HepG2 (cell line): ENCODE data around the gene TXNDC11. TPM values are rescaled to one million over a fixed set of nuclear protein-coding genes. Genes with fewer than 3 reads are reported as not detected.

Experiments
- ATAC-seq: fragments of 200-7000 bp; cut with Tn5 transposase; 3 replicates; pipeline ENCODE4 v1.9.1; 2020; ENCODE audit warnings: mild to moderate bottlenecking, moderate library complexity
- BruUV-seq: library from RNA; stranded (reverse); fragments of 400-500 nt; replicated peaks from 2 replicates; lab custom pipeline; 2021; lab: Mats Ljungman, UMichigan
- CTCF ChIA-PET: fragments of 300-600 bp; formaldehyde crosslinking; extraction: SDS; loops from one replicate; lab custom pipeline; 2021; ENCODE audit warnings: low total read pairs, inconsistent platforms, low intra/inter-chr PET ratio; lab: Yijun Ruan, JAX
- POLR2A ChIA-PET: fragments of 350-600 bp; sonication (Branson Sonifier 250); formaldehyde crosslinking; loops from one replicate; lab custom pipeline; 2020; ENCODE audit warnings: antibody characterized with exemption, inconsistent platforms; lab: Yijun Ruan, JAX
- DNase-seq: peaks from one replicate; pipeline ENCODE4 v3.0.0-alpha.2; 2015; ENCODE audit warnings: low spot score
- FAIRE-seq: peaks from 3 replicates; lab custom pipeline; 2011; peaks lifted over from hg19 to GRCh38; lab: Jason Lieb, UNC
- H2AFZ ChIP-seq: one replicate; pipeline ENCODE4 v1.6.1; 2011; ENCODE audit warnings: low read length, inconsistent platforms
- H3K27ac ChIP-seq: fragments of 300-600 bp; 3 replicates; pipeline ENCODE4 v1.8.0; 2011; ENCODE audit warnings: mixed run types, mild to moderate bottlenecking, mixed read lengths, low read length, inconsistent platforms; ENCODE audit not compliant: insufficient read depth; ENCODE audit errors: extremely low read length
- H3K27me3 ChIP-seq, 2 experiments: fragments of 200-600 bp in 1 of 2; 2 replicates in 1 of 2; 3 replicates in 1 of 2; pipeline versions ENCODE4 v1.6.0 to v1.8.0; 2011; ENCODE audit warnings: low read length in 2 of 2, mild to moderate bottlenecking in 2 of 2, moderate library complexity in 2 of 2, inconsistent platforms in 1 of 2; ENCODE audit not compliant: insufficient read depth in 2 of 2, control insufficient read depth in 1 of 2
- H3K36me3 ChIP-seq, 2 experiments: fragments of 200-600 bp in 1 of 2; replicated peaks in 1 of 2; 2 replicates in 1 of 2; 3 replicates in 1 of 2; pipeline versions ENCODE4 v1.5.1 to v1.8.0; 2011; ENCODE audit warnings: low read length in 2 of 2, inconsistent platforms in 1 of 2; ENCODE audit not compliant: insufficient read depth in 2 of 2, control insufficient read depth in 1 of 2
- H3K4me1 ChIP-seq: 2 replicates; pipeline ENCODE4 v1.5.1; 2012; ENCODE audit warnings: low read length, inconsistent platforms; ENCODE audit not compliant: insufficient read depth
- H3K4me2 ChIP-seq: 2 replicates; pipeline ENCODE4 v1.6.0; 2011; ENCODE audit warnings: low read depth, low read length, inconsistent platforms
- H3K4me3 ChIP-seq, 3 experiments: fragments of 200-600 bp in 1 of 3; sonication (generic), shearing (Covaris generic) in 1 of 3; replicated peaks in 1 of 3; 2 replicates each; pipeline ENCODE4 v1.5.1; 2011 to 2016; ENCODE audit warnings: low read length in 3 of 3, inconsistent platforms in 2 of 3, low read depth in 2 of 3, mild to moderate bottlenecking in 2 of 3, control low read depth in 1 of 3, mixed read lengths in 1 of 3; ENCODE audit not compliant: insufficient read depth in 1 of 3
- H3K79me2 ChIP-seq: one replicate; pipeline ENCODE4 v1.6.1; 2011; ENCODE audit warnings: low read length, inconsistent platforms; ENCODE audit not compliant: insufficient read depth
- H3K9ac ChIP-seq: 2 replicates; pipeline ENCODE4 v1.6.0; 2011; ENCODE audit warnings: mild to moderate bottlenecking, low read depth, low read length, inconsistent platforms; ENCODE audit not compliant: insufficient read depth
- H3K9me3 ChIP-seq: 2 replicates; pipeline ENCODE4 v1.5.1; 2012; ENCODE audit warnings: mild to moderate bottlenecking, low read length
- H4K20me1 ChIP-seq: 2 replicates; pipeline ENCODE4 v1.6.0; 2011; ENCODE audit warnings: inconsistent platforms, mild to moderate bottlenecking, low read length, moderate library complexity; ENCODE audit not compliant: insufficient read depth
- DMAP1 ChIP-seq: IDR thresholded peaks from 2 replicates; pipeline ENCODE4 v1.6.1; 2016
- MAFG ChIP-seq: sonication (generic); formaldehyde crosslinking; IDR thresholded peaks from 2 replicates; pipeline ENCODE4 v1.5.1; 2020; ENCODE audit warnings: mild to moderate bottlenecking, missing genetic modification reagents
- NBN ChIP-seq: fragments of 450-650 bp; conservative IDR thresholded peaks from 2 replicates; pipeline ENCODE4 v1.6.1; 2017
- NFE2L2 ChIP-seq: fragments of 150-350 bp; IDR thresholded peaks from 2 replicates; pipeline ENCODE4 v1.6.1; 2014; ENCODE audit warnings: low read length
- TEAD3 ChIP-seq: optimal IDR thresholded peaks from 2 replicates; pipeline ENCODE3; 2016; ENCODE audit warnings: borderline replicate concordance
- ZBTB38 ChIP-seq: sonication (generic); formaldehyde crosslinking; IDR thresholded peaks from 2 replicates; pipeline ENCODE4 v1.5.1; 2020; ENCODE audit warnings: mild to moderate bottlenecking, missing genetic modification reagents
- ZNF672 ChIP-seq: sonication (generic); formaldehyde crosslinking; IDR thresholded peaks from 2 replicates; pipeline ENCODE4 v1.8.1; 2022; ENCODE audit warnings: missing genetic modification reagents
- WGBS: methylation state at CpG from one replicate; pipeline ENCODE4 v1.1.6; 2017; ENCODE audit warnings: low lambda C conversion rate; 5-methylcytosine and 5-hydroxymethylcytosine counted together
- in situ Hi-C: cut with HindIII; loops from 2 replicates; pipeline ENCODE4 v1.10.0; 2017; ENCODE audit warnings: low pct_unique_long_range_greater_than_20kb; ENCODE audit not compliant: extremely low pct_ligation_motif_present
- intact Hi-C: fragments of 100-400 bp; cut with micrococcal nuclease; formaldehyde crosslinking; loops from one replicate; pipeline ENCODE4 v1.10.0; 2022; ENCODE audit not compliant: unreplicated experiment
- polyA plus RNA-seq, 8 experiments: library from polyadenylated mRNA; depleted of rRNA in 3 of 8; stranded (reverse) in 7 of 8; unstranded in 1 of 8; fragments of >200 nt; fragmentation: Illumina TruSeq in 4 of 8; extraction: Trizol in 4 of 8; gene quantifications; 2 replicates each; pipeline versions ENCODE4 v1.2.1 to v1.2.3, GENCODE V29; 2011 to 2016; ENCODE audit warnings: low read depth in 4 of 8, missing spikeins in 1 of 8, mixed read lengths in 1 of 8; ENCODE audit not compliant: insufficient read depth in 1 of 8
- total RNA-seq, 5 experiments: library from RNA; depleted of rRNA; stranded (reverse); fragments of >200 nt; fragmentation: Illumina TruSeq; extraction: Trizol; gene quantifications; 2 replicates each; pipeline ENCODE4 v1.2.3, GENCODE V29; 2016; ENCODE audit warnings: low read depth in 1 of 5
- TF ChIP-seq, protein P1 (sequence below): sonication (generic); formaldehyde crosslinking; IDR thresholded peaks from 2 replicates; pipeline ENCODE4 v1.5.0; 2020; ENCODE audit warnings: missing genetic modification reagents
- TF ChIP-seq, protein P2 (sequence below): sonication (generic); formaldehyde crosslinking; IDR thresholded peaks from 2 replicates; pipeline ENCODE4 v1.9.0; 2021; ENCODE audit warnings: mild to moderate bottlenecking, missing genetic modification reagents

Gene TXNDC11
- total and polyA plus RNA-seq, 2 of the 13 experiments (the other 11 are each of a cell fraction or from before 2014, with no cell fraction given), result 74.9 to 123 TPM

DNA sequence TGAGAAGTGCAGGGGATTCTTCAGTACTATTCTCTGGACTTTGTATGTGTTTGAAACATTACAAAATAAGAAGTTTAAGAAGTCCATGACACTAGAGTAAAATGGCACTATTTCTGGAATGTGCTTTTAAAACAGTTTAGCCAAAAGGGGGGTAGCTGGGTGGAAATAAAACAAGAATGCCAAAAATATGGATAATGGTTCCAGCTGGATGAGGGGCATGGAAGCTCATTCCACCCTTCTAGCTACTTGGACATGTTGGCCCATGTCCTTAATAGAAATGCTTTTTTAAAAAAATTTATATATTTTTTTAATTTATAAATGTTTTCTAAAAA, 41.3 kb upstream of the TXNDC11 start:
- H3K9me3 ChIP-seq, result no peaks in the 10 kb centered on the region
- H3K36me3 ChIP-seq, result peaks cover 6 to 28% of the 10 kb centered on the region in 2 experiments; a peak in 4 of 5 replicates
- peaks cover 73% of the 10 kb centered on the region for H3K4me1 ChIP-seq
- ATAC-seq (no peak), FAIRE-seq (no peak), DNase-seq (no peak)
- H3K27ac ChIP-seq, result peak overlapping the region; percentile 9
- intact Hi-C loops (no loop called here), in situ Hi-C loops (no loop called here)
- peaks cover 7% of the 10 kb centered on the region for H4K20me1 ChIP-seq
- POLR2A ChIA-PET, result interaction anchor here (0.8 to 2.2 kb wide), 4 partner anchors 13 to 42 kb away, joined by 4 to 8 read pairs (median 6); partner anchors contain the start of genes TXNDC11 and ZC3H7A
- peaks cover 77% of the 10 kb centered on the region for H3K79me2 ChIP-seq
- H3K4me3 ChIP-seq, result no peak overlapping the region
- CTCF ChIA-PET, result no interaction called here
- TF ChIP-seq DMAP1 (CRISPR knock-in tag), result no peak
- TF ChIP-seq, protein P1, sequence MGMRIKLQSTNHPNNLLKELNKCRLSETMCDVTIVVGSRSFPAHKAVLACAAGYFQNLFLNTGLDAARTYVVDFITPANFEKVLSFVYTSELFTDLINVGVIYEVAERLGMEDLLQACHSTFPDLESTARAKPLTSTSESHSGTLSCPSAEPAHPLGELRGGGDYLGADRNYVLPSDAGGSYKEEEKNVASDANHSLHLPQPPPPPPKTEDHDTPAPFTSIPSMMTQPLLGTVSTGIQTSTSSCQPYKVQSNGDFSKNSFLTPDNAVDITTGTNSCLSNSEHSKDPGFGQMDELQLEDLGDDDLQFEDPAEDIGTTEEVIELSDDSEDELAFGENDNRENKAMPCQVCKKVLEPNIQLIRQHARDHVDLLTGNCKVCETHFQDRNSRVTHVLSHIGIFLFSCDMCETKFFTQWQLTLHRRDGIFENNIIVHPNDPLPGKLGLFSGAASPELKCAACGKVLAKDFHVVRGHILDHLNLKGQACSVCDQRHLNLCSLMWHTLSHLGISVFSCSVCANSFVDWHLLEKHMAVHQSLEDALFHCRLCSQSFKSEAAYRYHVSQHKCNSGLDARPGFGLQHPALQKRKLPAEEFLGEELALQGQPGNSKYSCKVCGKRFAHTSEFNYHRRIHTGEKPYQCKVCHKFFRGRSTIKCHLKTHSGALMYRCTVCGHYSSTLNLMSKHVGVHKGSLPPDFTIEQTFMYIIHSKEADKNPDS, result 0 out of 2 replicates have a peak, but pooled peaks have one; percentile 78
- H2AFZ ChIP-seq, result no peak overlapping the region
- no peak overlapping the region for H3K9ac ChIP-seq
- no TSS peak for BruUV-seq
- peak overlapping the region; percentile 28 for H3K4me2 ChIP-seq
- H3K27me3 ChIP-seq, result no peaks in the 10 kb centered on the region

DNA sequence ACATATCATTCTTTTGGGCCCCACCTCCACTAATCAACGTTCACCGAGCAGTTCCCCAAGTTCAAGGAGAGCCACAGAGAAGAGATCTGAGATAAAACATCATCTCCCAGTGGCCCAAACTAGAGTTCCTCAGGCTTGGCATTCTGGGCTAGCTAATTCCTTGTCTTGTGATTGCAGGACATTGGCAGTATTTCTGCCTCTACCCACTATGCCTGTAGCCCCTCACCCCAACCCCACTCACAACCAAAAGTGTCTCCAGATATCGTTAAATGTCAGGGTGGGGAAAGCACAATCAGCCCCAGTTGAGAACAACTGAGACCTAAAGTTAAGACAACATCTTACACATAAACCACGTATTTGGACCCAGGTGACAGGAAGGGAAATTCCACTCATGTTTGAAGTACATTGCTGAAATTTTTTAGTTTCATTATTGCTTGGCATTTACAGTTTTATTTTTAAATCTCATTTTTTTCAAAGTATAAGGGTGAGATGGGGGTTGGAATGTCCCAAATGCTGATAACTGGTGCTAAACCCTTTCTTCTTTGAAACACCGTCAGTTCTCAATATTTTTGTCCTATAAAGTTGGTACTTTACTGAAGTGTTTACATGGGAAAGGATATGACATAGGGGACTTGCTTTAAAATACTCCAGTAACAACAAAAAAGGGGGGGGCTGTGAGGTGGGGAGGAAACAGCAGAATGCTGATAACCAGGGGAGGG, 40.8 kb upstream of the TXNDC11 start:
- Histone ChIP-seq H3K4me2 (peak overlapping the region; percentile 28), H3K36me3 (peaks cover 6 to 29% of the 10 kb centered on the region in 2 experiments; a peak in 4 of 5 replicates), H3K79me2 (peaks cover 73% of the 10 kb centered on the region), H3K9ac (no peak overlapping the region), H3K9me3 (no peaks in the 10 kb centered on the region), H4K20me1 (peaks cover 7% of the 10 kb centered on the region), H3K27me3 (no peaks in the 10 kb centered on the region), H3K4me1 (peaks cover 68% of the 10 kb centered on the region), H3K4me3 (no peak overlapping the region), H2AFZ (no peak overlapping the region), H3K27ac (peak overlapping the region; percentile 9)
- no peak for ATAC-seq
- intact Hi-C loops, result no loop called here
- ChIA-PET POLR2A (interaction anchor here (0.6 to 3.3 kb wide), 6 partner anchors 14 to 41 kb away, joined by 3 to 21 read pairs (median 6); partner anchors contain the start of genes TXNDC11 and ZC3H7A), CTCF (no interaction called here)
- in situ Hi-C loops, result no loop called here
- BruUV-seq, result no TSS peak
- FAIRE-seq, result no peak
- no peak for DNase-seq
- 63% methylated on average over 5 of the region's 5 CpGs for WGBS
- TF ChIP-seq TEAD3 (peak; percentile 73), NBN (no peak), ZBTB38 (CRISPR knock-in tag) (0 out of 2 replicates have a peak, but pooled peaks have one; percentile 25), ZNF672 (no peak), NFE2L2 (no peak), MAFG (CRISPR knock-in tag) (no peak)
- TF ChIP-seq, protein P2, sequence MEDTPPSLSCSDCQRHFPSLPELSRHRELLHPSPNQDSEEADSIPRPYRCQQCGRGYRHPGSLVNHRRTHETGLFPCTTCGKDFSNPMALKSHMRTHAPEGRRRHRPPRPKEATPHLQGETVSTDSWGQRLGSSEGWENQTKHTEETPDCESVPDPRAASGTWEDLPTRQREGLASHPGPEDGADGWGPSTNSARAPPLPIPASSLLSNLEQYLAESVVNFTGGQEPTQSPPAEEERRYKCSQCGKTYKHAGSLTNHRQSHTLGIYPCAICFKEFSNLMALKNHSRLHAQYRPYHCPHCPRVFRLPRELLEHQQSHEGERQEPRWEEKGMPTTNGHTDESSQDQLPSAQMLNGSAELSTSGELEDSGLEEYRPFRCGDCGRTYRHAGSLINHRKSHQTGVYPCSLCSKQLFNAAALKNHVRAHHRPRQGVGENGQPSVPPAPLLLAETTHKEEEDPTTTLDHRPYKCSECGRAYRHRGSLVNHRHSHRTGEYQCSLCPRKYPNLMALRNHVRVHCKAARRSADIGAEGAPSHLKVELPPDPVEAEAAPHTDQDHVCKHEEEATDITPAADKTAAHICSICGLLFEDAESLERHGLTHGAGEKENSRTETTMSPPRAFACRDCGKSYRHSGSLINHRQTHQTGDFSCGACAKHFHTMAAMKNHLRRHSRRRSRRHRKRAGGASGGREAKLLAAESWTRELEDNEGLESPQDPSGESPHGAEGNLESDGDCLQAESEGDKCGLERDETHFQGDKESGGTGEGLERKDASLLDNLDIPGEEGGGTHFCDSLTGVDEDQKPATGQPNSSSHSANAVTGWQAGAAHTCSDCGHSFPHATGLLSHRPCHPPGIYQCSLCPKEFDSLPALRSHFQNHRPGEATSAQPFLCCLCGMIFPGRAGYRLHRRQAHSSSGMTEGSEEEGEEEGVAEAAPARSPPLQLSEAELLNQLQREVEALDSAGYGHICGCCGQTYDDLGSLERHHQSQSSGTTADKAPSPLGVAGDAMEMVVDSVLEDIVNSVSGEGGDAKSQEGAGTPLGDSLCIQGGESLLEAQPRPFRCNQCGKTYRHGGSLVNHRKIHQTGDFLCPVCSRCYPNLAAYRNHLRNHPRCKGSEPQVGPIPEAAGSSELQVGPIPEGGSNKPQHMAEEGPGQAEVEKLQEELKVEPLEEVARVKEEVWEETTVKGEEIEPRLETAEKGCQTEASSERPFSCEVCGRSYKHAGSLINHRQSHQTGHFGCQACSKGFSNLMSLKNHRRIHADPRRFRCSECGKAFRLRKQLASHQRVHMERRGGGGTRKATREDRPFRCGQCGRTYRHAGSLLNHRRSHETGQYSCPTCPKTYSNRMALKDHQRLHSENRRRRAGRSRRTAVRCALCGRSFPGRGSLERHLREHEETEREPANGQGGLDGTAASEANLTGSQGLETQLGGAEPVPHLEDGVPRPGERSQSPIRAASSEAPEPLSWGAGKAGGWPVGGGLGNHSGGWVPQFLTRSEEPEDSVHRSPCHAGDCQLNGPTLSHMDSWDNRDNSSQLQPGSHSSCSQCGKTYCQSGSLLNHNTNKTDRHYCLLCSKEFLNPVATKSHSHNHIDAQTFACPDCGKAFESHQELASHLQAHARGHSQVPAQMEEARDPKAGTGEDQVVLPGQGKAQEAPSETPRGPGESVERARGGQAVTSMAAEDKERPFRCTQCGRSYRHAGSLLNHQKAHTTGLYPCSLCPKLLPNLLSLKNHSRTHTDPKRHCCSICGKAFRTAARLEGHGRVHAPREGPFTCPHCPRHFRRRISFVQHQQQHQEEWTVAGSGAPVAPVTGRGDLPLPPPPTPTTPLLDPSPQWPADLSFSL (CRISPR knock-in tag), result no peak
